ENCODE data around the gene PLIN5.

- TF ChIP-seq, protein P1, sequence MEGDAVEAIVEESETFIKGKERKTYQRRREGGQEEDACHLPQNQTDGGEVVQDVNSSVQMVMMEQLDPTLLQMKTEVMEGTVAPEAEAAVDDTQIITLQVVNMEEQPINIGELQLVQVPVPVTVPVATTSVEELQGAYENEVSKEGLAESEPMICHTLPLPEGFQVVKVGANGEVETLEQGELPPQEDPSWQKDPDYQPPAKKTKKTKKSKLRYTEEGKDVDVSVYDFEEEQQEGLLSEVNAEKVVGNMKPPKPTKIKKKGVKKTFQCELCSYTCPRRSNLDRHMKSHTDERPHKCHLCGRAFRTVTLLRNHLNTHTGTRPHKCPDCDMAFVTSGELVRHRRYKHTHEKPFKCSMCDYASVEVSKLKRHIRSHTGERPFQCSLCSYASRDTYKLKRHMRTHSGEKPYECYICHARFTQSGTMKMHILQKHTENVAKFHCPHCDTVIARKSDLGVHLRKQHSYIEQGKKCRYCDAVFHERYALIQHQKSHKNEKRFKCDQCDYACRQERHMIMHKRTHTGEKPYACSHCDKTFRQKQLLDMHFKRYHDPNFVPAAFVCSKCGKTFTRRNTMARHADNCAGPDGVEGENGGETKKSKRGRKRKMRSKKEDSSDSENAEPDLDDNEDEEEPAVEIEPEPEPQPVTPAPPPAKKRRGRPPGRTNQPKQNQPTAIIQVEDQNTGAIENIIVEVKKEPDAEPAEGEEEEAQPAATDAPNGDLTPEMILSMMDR (IDR thresholded peaks at IDR 0.05; ENCODE audit: control extremely low read depth in 1 of 3, insufficient read depth in 1 of 3, low read depth in 1 of 3, low read length in 3 of 3), result no peak
- no peak for TF ChIP-seq CREB1 (IDR thresholded peaks at IDR 0.05)
Measured at GRCh38 chr19:4493929-4494690, 40.9 kb downstream of the PLIN5 start.
